GM21367 (cell line): ENCODE data around the gene ARHGAP31.
A peak's percentile ranks its signal among the peaks of the same experiment; 100 is the strongest.
"Not testable (repeated sequence)": the region's sequence is repeated elsewhere in the genome, so short reads cannot be mapped to it uniquely, and the experiment has no call there.

Source experiments
- ATAC-seq: cut with Tn5 transposase; IDR thresholded peaks from one replicate; pipeline ENCODE4 v1.9.1; 2021; ENCODE audit not compliant: unreplicated experiment

Gene ARHGAP31

DNA sequence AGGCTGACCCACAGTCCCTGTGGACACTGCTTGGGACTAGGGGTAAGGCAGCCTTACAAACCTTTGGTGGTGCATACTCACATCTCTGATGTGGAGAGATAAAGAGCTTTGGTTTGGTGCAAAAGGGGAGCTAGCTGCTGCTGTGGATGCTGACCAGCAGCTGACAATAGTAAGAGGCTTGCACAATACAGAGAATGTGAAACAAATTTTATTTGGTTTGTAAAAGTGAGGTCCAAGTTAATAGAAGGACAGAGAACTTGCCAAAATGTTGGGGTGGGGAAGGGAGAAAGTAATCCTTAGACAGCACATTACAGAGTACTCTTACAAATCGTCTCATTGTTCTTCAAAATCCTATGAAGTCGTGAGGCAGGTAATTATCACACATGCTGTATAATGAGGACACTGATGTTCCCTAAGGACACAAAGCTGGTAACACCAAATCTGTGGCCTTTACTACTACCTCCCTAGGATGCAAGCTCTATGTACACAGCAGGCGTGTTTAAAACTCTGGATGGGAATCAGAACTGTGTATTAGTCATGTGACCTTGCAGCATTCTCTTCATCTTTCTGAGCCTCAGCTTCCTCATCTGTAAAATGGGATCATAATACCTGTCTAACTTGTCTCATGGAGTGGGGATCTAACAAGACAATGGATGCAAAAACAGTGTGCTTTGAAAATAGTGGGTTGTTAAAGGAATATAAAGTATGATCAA, 21.6 kb downstream of the ARHGAP31 start:
- ATAC-seq: no peak

DNA sequence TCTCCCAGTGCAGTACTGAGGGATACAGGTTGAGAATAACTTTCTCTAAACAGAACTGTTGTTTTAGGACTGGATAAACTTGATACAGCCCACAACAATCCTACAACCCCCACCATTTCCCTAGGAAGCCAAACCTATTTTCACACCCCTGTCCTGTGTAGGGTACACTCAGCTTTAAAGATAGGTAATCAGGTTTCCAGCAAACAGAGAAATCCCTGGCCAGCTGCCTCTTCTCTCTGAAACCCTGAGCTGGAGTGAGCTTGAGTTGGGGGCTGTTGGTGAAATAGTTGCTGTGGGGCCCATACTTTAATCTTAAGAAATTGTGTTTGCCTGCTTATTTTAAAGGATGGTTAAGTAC, 22.1 kb downstream of the ARHGAP31 start:
- ATAC-seq: no peak

DNA sequence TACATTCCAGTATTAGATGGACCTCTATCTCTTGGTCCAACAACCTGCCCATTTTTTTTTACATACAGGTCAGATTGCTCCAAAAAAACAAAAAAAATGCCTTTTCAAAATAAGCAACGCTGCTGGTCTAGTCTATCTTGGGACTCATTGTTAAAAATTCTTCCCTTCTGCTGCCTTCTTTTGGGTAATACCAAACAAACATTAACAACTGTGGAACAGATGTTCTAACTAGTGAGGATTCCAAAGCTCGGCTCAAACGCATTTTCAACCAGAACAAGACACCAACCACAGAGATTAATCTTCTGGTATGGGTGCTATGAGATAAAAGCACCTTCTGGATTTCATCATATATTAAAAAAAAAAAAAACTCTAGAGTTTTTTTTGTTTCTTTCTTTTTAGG, 24.7 kb downstream of the ARHGAP31 start:
- ATAC-seq: no peak

DNA sequence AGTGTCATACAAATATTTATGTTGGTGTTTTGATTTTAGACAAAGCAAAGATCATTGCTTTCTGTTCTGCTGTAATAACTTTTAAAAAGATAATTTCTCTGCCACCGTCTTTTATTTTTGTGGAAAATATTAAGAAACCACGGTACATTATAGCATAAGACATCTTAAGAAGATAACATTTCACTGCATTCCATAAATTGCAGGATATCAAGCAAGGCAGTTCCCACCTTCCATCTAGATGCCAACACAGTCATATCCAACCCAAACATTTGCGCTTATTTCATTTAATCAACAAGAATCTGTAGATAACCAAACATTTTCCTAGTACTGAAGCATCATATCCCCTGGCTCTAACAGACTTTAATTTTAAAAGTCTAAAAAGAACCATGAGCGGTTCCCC, 25.1 kb downstream of the ARHGAP31 start:
- ATAC-seq: no peak

DNA sequence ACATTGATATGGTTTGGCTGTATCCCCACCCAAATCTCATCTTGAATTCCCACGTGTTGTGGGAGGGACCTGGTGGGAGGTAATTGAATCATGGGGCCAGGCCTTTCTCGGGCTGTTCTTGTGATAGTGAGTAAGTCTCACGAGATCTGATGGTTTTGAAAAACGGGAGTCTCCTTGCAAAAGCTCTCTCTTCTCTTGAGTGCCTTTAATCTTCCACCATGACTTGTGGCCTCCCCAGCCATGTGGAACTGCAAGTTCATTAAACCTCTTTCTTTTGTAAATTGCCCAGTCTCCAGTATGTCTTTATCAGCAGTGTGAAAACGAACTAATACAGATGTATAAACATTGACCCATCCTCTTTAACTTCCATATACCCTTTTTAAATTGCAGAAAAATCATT, 26.6 kb downstream of the ARHGAP31 start:
- ATAC-seq: not testable (repeated sequence)

DNA sequence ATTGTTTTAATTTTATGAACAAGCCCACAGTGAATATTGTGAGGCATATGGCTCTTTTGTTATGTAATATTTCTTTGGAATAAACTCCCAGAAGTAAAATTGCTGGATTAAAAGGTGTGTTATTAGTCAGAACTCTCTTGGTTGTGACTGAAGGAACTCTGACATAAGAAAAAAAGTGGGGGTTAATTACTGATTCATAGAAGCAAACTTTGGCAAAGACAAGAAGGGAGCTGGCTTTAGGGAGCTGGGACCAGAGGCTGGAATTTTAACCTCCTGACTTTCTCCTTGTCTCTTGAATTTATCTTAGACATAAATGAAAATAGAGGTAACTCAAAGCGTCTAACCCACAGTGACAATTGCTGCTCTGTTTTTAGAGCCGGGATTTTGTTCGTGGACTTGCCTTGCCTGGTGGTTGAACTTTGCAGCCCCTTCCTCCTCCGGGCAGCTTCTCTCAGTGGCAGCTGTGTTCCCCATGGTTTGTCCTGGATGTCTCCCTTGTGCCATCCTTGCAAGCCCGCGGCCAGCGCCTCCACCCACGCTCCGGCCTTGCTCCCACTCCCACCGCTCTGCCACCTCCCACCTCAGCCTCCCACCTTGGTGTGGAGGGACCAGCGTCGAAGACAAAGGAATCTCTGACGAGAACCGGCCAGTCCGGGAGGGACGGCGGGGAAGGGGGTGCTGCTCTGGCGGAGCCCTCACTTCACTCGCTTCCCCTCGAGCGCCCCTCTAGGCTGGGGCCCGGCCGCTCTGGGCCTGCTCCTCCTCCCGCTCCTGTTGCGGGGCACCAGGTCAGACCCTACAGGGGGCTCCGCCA, 28.0 kb downstream of the ARHGAP31 start:
- ATAC-seq: peak; percentile 26

DNA sequence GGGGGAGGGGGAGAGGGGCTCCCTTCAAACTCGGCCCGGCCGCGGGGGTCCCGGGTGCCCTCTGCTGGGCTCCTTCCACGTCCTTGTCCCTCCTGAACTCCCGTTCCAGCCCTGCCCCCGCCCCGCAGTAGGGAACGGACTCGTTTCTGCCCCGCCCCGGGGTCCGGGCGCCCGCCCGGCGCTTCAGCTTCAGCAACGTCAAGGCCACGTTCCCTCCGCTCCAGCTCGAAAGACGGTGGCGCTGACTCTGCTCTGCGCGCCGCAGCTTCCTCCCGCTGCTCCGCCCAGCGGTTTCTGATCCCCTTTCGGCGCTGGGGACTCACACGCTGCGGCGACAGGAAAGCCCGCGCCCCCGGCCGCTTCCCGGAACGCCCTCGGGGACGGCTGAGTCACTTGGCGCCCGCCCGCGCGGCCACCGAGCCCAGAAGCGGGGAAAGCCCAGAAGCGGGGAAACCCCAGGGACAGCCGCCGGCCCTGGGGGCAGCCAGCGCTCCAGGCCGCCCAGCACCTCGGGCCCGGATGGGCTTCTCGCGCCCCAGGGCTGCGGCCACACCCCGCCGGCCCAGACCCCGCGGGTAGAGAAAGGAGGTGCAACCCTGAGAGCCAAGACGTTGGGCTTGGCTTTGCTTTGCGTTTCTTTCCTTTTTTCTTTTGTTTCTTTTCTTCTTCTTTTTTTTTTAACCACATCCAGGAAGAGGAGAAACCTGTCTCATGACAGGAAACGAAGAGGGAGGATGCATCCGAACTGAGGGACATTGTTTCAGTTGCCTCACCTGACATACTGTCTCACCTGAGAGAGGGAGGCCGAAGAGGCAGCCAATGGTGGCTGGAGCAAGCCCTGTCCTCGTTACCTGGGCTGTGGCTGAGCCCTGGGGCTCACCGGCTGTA, 28.9 kb downstream of the ARHGAP31 start:
- ATAC-seq: peak; percentile 89

DNA sequence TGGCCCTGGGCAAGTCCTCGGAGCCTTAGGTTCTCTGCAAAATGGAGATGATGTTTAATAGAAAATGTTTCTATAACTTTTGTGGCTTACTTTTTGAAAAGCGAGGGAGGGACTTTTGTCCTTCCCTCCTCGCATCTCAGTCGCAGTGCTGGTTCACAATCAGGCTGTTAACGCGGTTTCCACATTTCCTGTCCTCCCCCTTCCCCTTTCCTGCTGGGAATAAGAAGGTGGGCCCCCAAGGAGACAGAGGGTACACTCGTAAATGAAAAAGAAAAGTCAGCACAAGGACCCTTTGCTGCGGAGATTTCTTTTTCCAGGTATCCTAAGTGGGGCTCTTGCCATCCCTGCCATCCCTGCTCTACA, 29.5 kb downstream of the ARHGAP31 start:
- no peak for ATAC-seq

DNA sequence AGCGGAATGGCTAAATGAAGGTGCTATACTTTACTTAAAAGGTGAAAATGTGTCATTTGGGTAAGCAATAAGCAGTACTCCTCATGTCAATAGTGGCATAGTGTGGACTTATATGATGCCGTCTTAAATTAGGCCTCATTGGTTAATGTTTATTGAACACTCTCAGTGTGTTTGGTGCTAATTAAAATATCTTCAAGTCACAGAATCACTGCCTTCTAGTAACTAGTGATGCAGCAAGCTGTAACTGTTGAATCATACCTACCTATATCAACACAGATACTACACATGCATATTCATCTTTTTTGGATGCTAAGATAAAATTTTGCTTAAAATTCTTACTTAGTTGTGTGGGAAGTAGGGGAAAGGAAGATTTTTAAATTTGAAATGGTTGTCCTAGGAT, 30.7 kb downstream of the ARHGAP31 start:
- ATAC-seq: no peak

DNA sequence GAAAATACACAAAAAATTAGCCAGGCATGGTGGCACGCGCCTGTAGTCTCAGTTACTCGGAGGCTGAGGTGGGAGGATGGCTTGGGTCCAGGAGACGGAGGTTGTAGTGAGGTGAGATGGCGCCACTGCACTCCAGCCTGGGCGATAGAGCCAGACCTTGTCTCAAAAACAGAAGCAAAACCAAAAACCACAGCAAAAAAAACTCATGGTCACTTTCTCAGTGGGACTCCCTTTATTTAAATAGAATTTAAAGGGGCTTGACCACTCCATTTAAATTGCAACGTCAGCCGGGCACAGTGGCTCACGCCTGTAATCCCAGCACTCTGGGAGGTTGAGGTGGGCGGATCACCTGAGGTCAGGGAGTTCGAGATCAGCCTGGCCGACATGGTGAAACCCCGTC, 32.8 kb downstream of the ARHGAP31 start:
- ATAC-seq: no peak

DNA sequence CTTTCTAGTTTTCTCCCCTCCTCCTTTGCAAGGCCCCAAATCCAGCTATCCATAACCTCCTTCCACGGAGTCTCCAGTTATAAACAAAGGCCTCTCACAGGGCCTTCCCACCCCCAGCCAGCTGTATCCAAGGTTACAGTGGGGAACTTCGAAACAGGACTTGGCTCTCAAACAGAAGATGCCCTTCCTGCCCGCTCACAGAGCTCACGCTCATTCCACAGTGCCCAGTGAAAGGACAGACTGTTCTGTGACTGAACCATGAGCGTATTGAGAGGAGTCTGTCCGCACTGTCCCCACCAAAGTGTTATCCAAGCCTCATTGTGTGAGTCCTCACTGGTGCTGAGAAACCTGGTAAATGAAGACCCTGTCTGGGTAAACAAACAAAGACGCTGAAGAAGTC, 35.4 kb downstream of the ARHGAP31 start:
- ATAC-seq: no peak

DNA sequence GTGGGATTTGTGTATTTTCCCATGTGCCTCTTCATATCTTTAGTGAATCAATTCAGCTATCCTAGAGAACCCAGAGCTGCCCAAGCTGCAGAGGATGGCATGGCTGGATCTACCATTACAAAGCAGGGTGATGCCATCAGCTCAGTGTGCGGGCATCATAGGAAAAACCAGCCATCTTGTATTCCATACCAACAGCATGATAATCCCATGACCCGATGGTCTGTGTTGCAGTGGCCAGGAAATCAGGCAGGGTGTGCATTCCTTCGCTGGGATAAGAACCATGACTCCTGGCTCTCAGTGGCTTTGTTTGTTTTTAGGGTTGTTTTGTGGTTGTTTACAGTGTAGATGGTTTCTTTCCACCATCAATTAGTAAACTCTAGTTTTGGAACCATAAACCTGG, 36.0 kb downstream of the ARHGAP31 start:
- ATAC-seq: no peak

DNA sequence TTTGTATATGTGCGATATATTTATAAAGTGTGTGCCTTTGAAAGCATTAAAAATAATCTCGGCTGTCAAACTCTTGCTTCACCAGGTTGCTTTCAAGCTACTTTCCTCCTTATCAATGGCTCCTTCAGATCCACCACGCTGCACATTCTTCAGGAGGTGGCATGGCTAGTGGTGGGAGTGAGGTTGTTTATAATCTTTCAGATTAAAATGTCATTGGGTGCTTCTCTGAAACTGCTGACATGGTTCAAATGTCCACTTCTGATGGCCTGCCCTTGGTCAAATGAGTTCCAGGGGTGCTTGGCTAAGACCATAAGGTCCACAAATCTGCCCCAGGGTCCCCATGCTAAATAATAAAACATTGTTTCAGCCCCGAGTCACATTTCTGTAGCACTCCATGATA, 36.7 kb downstream of the ARHGAP31 start:
- no peak for ATAC-seq

DNA sequence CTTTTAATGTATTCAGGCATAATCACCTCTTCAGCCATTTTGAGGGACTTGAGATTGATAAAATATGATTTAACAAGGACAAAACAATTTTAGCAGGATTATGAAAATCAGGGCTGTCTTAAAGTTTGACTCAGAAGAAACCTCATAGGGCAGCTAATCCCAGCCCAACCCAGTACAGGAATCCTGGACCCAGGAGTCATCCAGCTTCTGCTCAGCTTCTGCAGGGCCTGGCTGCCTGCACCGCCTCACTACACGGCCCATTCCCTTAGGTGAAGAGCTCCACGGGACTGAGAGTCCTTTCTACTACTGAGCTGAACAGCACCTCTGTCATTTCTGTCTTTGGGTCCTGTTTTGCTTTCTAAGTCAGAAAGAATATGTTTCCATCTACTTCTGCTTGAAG, 37.5 kb downstream of the ARHGAP31 start:
- ATAC-seq: no peak

DNA sequence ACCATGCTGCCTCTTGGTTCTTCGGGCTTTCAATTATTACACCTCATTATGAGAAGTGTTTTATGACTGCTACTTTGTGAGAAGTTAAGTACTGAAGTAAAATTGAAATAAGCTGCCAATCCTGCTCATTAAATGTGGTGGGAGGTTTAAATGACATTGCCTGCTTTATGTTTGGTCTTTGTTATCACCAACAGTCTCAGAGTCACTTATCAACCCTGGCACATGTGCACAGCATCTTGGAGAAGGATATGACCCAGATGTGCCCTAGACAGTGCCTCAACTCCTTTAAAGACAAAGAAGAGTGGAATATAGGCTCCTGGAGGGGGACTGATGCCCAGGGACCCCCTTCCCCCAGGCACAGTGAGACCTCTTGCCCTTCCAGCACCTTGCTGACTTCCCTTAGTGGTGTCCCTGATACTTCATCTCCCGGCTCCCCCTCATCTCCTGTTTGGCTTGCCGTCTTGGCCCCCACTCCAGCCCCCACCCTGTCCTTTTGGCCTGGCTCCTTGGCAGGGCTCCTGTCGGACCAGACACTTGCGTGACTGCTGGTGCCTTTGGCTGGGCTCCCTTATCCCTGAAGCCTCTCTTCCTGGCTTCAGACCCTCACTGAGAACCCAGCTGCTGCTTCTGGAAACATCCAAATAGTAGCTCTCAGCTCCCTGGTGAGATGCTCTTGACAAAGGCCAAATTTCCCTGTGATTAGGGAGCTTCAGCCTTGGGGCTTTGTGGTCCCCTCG, 39.8 kb downstream of the ARHGAP31 start:
- ATAC-seq: no peak

DNA sequence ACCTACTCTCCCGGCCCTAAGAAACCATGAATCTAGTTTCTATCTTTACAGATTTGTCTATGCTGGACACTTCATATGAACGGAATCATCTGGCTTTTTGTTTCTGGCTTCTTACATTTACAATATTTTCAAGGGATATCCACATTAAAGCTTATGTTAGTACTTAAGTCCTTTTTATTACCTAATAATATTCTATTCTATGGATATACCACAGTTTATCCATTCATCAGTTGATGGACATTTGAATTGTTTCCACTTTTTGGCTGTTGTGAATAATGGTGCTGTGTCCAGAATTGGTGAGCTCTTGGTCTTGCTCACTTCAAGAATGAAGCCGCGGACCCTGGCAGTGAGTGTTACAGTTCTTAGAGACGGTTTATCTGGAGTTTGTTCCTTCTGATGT, 42.6 kb downstream of the ARHGAP31 start:
- no peak for ATAC-seq

DNA sequence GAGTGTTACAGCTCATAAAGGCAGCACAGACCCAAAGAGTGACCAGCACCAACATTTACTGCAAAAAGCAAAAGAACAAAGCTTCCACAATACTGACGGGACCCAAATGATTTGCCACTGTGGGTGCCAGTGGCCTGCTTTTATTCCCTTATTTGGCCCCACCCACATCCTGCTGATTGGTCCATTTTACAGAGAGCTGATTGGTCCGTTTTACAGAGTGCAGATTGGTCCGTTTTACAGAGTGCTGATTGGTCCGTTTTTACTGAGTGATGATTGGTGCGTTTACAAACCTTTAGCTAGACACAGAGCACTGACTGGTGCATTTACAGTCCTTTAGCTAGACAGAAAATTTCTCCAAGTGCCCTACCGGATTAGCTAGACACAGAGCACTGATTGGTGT, 43.2 kb downstream of the ARHGAP31 start:
- ATAC-seq: not testable (repeated sequence)

DNA sequence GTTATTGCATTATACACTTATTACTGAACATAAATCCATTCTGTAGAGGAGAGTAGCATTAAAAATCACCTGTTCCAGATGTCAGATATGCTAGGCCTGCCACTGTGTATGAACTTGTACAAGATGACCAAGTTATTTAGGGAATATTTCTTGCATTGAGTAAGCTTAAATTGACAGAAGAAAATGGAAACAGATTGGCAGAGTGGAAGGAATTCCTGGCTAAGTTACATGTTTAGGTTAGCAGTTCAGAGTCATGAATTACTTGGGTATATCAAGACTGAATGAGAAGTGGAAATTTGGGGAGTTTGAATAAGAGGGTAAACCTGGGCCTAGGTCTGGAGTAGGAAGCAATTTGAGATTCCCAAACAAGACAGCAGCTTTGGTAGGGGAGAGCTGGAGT, 44.6 kb downstream of the ARHGAP31 start:
- no peak for ATAC-seq

DNA sequence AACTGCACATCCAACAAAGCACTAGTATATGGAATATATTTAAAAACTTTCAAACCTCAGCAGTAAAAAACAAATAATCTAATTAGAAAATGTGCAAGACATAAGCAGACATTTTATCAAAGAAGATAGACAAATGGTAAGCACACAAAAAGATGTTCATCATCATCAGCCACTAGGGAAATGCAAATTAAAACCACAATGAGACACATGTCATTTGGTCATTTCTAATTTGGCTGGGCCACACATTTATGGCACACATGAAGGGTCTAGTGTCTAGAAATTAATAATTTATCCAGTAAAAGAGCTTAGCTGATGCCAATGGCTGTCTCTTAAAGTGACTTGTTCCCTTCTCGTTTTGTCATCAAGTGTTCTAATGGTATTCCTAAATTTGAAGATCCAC, 45.8 kb downstream of the ARHGAP31 start:
- ATAC-seq: no peak

DNA sequence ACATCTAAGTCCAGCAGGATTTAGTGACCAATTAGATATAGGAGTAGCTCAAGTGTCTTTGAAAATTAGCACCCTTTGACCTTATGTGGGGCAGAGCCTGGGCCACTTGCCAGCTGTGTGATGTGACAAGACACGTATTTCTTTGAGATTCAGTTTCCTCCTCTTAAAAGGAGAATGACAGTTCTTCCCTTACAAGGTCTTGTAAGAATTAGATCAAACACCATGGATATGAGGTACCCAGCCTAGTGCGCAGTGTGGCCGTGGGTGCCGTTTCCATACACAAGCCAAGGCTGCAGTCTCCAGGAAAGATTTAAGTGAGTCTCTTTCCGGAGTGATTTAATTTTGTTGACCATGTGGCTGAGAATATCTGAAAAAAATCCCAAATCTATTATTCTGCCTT, 46.3 kb downstream of the ARHGAP31 start:
- ATAC-seq: no peak

DNA sequence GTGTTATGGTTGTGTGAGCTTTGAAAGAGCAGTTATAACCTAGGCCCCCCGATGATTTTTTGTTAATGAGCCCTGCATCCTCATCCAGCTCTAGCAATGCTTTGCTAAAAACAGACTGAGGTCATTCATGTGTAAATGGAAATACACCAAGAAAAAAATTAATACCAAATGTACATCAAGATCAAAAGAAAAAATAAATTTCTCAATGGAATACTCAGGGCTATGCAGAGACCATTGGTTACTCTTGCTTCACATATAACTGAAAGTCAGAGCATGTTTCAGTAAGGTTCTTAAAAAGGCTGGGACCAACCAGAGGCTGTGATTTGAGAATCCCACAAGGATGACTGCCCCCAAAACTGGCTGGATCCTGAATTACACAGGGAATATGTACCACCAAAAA, 48.0 kb downstream of the ARHGAP31 start:
- ATAC-seq: no peak
